ENCODE measurements around the gene ZNF496. TPM values are rescaled to one million over a fixed set of nuclear protein-coding genes. Genes with fewer than 3 reads are reported as not detected.

Gene ZNF496
- total and polyA plus RNA-seq, 9 of the 15 experiments (the other 6 are each of a cell fraction or from before 2014, with no cell fraction given), result 4.3 to 54.0 (median 31.3) TPM

DNA sequence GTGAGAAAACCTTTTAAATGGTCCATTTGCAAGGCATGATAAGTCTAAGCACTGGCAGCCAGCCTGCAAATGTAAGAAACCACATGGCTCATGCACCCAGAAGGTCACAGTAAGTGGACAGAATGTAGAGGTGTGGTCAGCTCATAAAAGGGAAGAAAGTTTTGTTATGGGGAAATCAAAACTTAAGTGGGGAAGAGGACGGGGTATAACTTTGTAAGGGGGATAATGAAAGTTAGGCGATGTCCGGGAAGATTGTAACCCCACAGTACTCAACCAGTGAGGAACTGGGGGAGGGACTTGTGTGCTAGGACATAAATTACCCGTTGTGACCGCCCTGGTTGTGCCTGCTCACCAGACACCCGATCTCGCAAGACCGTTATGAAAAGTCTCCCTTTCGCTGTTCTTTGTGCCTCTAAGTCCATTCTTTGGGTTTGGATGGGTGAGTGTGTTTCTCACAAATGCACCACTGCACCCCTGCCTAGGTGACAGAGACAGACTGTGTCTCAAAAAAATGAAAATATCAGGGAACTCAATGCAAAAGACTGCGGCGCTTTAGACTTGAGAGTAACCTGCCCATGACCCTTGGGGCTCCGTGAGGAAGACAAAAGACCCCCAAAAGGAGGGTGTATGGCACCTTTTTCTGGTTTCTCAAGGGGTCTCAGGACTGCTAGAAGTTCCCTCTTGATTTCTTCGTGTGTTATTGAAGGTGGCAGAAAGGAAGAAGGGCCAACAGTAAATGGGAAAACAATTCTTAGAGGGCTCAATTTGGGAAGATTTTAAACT, 28.6 kb upstream of the ZNF496 start (continued):
- TF ChIP-seq, protein P1, sequence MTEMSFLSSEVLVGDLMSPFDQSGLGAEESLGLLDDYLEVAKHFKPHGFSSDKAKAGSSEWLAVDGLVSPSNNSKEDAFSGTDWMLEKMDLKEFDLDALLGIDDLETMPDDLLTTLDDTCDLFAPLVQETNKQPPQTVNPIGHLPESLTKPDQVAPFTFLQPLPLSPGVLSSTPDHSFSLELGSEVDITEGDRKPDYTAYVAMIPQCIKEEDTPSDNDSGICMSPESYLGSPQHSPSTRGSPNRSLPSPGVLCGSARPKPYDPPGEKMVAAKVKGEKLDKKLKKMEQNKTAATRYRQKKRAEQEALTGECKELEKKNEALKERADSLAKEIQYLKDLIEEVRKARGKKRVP (CRISPR knock-in tag; IDR thresholded peaks at IDR 0.05), result peak; percentile 34; the same call in 1 of the 2 replicates
- TF ChIP-seq EHMT2 (IDR thresholded peaks at IDR 0.05), result peak; percentile 74
- TF ChIP-seq, protein P2, sequence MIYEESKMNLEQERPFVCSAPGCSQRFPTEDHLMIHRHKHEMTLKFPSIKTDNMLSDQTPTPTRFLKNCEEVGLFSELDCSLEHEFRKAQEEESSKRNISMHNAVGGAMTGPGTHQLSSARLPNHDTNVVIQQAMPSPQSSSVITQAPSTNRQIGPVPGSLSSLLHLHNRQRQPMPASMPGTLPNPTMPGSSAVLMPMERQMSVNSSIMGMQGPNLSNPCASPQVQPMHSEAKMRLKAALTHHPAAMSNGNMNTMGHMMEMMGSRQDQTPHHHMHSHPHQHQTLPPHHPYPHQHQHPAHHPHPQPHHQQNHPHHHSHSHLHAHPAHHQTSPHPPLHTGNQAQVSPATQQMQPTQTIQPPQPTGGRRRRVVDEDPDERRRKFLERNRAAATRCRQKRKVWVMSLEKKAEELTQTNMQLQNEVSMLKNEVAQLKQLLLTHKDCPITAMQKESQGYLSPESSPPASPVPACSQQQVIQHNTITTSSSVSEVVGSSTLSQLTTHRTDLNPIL (CRISPR knock-in tag; IDR thresholded peaks at IDR 0.05), result no peak
- TF ChIP-seq SMARCA4 (IDR thresholded peaks at IDR 0.05), result peak; percentile 55; the same call in 1 of the 2 replicates
- TF ChIP-seq, protein P3, sequence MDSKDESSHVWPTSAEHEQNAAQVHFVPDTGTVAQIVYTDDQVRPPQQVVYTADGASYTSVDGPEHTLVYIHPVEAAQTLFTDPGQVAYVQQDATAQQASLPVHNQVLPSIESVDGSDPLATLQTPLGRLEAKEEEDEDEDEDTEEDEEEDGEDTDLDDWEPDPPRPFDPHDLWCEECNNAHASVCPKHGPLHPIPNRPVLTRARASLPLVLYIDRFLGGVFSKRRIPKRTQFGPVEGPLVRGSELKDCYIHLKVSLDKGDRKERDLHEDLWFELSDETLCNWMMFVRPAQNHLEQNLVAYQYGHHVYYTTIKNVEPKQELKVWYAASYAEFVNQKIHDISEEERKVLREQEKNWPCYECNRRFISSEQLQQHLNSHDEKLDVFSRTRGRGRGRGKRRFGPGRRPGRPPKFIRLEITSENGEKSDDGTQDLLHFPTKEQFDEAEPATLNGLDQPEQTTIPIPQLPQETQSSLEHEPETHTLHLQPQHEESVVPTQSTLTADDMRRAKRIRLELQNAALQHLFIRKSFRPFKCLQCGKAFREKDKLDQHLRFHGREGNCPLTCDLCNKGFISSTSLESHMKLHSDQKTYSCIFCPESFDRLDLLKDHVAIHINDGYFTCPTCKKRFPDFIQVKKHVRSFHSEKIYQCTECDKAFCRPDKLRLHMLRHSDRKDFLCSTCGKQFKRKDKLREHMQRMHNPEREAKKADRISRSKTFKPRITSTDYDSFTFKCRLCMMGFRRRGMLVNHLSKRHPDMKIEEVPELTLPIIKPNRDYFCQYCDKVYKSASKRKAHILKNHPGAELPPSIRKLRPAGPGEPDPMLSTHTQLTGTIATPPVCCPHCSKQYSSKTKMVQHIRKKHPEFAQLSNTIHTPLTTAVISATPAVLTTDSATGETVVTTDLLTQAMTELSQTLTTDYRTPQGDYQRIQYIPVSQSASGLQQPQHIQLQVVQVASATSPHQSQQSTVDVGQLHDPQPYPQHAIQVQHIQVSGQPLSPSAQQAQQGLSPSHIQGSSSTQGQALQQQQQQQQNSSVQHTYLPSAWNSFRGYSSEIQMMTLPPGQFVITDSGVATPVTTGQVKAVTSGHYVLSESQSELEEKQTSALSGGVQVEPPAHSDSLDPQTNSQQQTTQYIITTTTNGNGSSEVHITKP (IDR thresholded peaks at IDR 0.05; ENCODE audit: partially characterized antibody), result peak; percentile 75
- peak; percentile 48 for TF ChIP-seq HMBOX1 (IDR thresholded peaks at IDR 0.05)
- no peak for TF ChIP-seq U2AF2 (optimal IDR thresholded peaks at IDR 0.05; ENCODE audit: low read depth, low read length)
- TF ChIP-seq, protein P4, sequence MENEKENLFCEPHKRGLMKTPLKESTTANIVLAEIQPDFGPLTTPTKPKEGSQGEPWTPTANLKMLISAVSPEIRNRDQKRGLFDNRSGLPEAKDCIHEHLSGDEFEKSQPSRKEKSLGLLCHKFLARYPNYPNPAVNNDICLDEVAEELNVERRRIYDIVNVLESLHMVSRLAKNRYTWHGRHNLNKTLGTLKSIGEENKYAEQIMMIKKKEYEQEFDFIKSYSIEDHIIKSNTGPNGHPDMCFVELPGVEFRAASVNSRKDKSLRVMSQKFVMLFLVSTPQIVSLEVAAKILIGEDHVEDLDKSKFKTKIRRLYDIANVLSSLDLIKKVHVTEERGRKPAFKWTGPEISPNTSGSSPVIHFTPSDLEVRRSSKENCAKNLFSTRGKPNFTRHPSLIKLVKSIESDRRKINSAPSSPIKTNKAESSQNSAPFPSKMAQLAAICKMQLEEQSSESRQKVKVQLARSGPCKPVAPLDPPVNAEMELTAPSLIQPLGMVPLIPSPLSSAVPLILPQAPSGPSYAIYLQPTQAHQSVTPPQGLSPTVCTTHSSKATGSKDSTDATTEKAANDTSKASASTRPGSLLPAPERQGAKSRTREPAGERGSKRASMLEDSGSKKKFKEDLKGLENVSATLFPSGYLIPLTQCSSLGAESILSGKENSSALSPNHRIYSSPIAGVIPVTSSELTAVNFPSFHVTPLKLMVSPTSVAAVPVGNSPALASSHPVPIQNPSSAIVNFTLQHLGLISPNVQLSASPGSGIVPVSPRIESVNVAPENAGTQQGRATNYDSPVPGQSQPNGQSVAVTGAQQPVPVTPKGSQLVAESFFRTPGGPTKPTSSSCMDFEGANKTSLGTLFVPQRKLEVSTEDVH (IDR thresholded peaks at IDR 0.05; ENCODE audit: low read depth, partially characterized antibody), result peak; percentile 25
- TF ChIP-seq PML (IDR thresholded peaks at IDR 0.05; ENCODE audit: low read length), result no peak
- 0 out of 2 replicates have a peak, but pooled peaks have one; percentile 66 for TF ChIP-seq ZSCAN32 (CRISPR knock-in tag; IDR thresholded peaks at IDR 0.05)
- no peak for TF ChIP-seq FOXA1 (IDR thresholded peaks at IDR 0.05; ENCODE audit: borderline replicate concordance)
- TF ChIP-seq JUND (IDR thresholded peaks at IDR 0.05; ENCODE audit: borderline replicate concordance, low read depth, low read length), result peak; percentile 32
- TF ChIP-seq JUND (tag; IDR thresholded peaks at IDR 0.05; ENCODE audit: borderline replicate concordance, low read depth, low read length), result 0 out of 3 replicates have a peak, but pooled peaks have one; percentile 18
- TF ChIP-seq POLR3G (IDR thresholded peaks at IDR 0.05; ENCODE audit: extremely low read depth, insufficient read length, insufficient replicate concordance), result no peak
- no peak for TF ChIP-seq TEAD2 (tag; IDR thresholded peaks at IDR 0.05)
- TF ChIP-seq ZNF507 (tag; conservative IDR thresholded peaks at IDR 0.05), result no peak
- no peak for TF ChIP-seq CBX1 (IDR thresholded peaks at IDR 0.05; ENCODE audit: low read depth)
